ENCODE results near the gene XPR1.
"Not testable (repeated sequence)": the region's sequence is repeated elsewhere in the genome, so short reads cannot be mapped to it uniquely, and the experiment has no call there.

Gene XPR1

DNA sequence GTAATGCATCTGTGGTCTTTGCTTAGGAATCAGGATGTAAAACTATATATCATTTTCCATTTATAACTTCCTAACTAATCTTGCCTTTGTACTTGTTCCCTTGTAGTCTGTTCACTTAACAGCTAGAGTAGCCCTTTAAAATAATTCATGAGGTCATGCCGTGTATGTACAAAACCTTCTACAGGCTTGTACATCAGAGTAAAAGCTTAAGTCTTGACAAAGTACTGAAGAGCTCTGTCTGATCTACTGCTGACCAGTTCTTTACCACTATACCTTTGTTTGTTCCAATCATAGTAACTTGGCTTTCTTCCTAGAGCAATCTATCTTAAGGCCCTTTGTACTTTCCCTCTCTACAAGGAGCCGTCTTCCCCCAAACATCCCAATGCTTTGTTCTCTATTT is 190.1 kb downstream of the XPR1 start:
- Histone ChIP-seq H3K27me3 (ENCODE audit: control insufficient read depth, insufficient read depth, low read length) (no peaks in the 10 kb centered on the region), H3K36me3 (ENCODE audit: control insufficient read depth, low read depth, low read length) (no peaks in the 10 kb centered on the region)

DNA sequence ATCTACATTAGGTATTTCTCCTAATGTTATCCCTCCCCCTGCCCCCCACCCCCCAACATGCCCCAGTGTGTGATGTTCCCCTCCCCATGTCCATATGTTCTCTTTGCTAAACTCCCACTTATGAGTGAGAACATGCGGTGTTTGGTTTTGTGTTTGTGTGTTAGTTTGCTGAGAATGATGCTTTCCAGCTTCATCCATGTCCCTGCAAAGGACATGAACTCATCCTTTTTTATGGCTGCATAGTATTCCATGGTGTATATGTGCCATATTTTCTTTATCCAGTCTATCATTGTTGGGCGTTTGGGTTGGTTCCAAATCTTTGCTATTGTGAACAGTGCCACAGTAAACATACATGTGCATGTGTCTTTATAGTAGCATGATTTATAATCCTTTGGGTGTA is 199.7 kb downstream of the XPR1 start:
- H3K27me3 ChIP-seq (ENCODE audit: control insufficient read depth, insufficient read depth, low read length); H3K27ac ChIP-seq (ENCODE audit: low read length); H3K36me3 ChIP-seq (ENCODE audit: control insufficient read depth, low read depth, low read length); H3K4me3 ChIP-seq (ENCODE audit: low read length); H3K9me3 ChIP-seq (ENCODE audit: control insufficient read depth, low read depth, low read length); H3K9ac ChIP-seq (ENCODE audit: low read length): not testable (repeated sequence)
- peaks cover 11% of the 10 kb centered on the region for H3K4me1 ChIP-seq (ENCODE audit: control insufficient read depth, low read depth, low read length)

More for the DNA sequence above, 190.1 kb downstream of the XPR1 start:
- no peak overlapping the region for H3K4me3 ChIP-seq (ENCODE audit: low read length)
- no peaks in the 10 kb centered on the region for H3K4me1 ChIP-seq (ENCODE audit: control insufficient read depth, low read depth, low read length)
- no peak overlapping the region for H3K27ac ChIP-seq (ENCODE audit: low read length)
- peaks cover 5% of the 10 kb centered on the region for H3K9me3 ChIP-seq (ENCODE audit: control insufficient read depth, low read depth, low read length)
- no peak overlapping the region for H3K9ac ChIP-seq (ENCODE audit: low read length)

DNA sequence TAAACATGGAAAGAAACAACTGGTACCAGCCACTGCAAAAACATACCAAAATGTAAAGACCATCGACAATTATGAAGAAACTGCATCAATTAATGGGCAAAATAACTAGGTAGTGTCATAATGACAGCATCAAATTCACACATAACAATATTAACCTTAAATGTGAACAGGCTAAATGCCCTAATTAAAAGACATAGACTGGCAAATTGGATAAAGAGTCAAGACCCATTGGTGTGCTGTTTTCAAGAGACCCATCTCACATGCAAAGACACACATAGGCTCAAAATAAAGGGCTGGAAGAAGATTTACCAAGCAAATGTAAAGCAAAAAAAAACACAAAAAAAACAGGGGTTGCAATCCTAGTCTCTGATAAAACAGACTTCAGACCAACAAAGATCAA is 201.4 kb downstream of the XPR1 start:
- H3K4me3 ChIP-seq (ENCODE audit: low read length); H3K36me3 ChIP-seq (ENCODE audit: control insufficient read depth, low read depth, low read length); H3K27ac ChIP-seq (ENCODE audit: low read length); H3K9ac ChIP-seq (ENCODE audit: low read length); H3K27me3 ChIP-seq (ENCODE audit: control insufficient read depth, insufficient read depth, low read length); H3K9me3 ChIP-seq (ENCODE audit: control insufficient read depth, low read depth, low read length): not testable (repeated sequence)
- peaks cover 28% of the 10 kb centered on the region for H3K4me1 ChIP-seq (ENCODE audit: control insufficient read depth, low read depth, low read length)

DNA sequence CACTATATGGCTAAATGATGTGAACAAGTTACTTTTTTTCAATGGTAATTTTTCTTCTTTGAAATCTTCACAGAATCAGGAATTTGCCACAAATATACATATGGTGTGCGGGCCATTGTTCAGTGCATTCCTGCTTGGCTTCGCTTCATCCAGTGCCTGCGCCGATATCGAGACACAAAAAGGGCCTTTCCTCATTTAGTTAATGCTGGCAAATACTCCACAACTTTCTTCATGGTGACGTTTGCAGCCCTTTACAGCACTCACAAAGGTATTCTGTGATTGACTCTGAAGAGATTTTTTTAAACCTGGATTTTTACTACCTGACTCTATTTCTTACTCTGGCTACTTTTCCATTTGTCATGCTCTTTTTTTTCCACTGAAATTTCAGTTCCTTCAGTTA is 204.6 kb downstream of the XPR1 start:
- no peaks in the 10 kb centered on the region for H3K9me3 ChIP-seq (ENCODE audit: control insufficient read depth, low read depth, low read length)
- peak overlapping the region; percentile 20 for H3K4me3 ChIP-seq (ENCODE audit: low read length)
- H3K36me3 ChIP-seq (ENCODE audit: control insufficient read depth, low read depth, low read length): no peaks in the 10 kb centered on the region
- H3K9ac ChIP-seq (ENCODE audit: low read length): peak overlapping the region; percentile 39
- H3K4me1 ChIP-seq (ENCODE audit: control insufficient read depth, low read depth, low read length): peaks cover 33% of the 10 kb centered on the region
- peak overlapping the region; percentile 73 for H3K27ac ChIP-seq (ENCODE audit: low read length)
- H3K27me3 ChIP-seq (ENCODE audit: control insufficient read depth, insufficient read depth, low read length): no peaks in the 10 kb centered on the region

DNA sequence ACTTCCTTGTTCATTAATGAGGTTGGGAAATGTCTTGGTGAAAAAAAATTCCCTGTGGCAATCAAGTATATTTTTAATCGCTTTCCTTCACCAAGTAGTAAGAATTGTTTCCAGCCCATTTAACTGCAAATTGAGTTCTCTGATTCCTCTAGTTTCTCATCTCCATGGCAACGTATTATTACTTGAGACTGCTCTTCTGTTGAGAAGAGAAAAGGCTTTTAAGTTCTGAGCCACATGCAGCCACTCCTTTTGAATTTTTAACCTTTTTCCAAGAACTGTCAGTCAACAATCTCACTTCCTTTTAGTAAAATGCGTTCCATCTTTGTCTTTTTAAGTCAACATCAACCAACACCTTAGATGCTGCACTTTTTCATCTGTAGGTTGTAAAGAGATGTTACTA is 205.2 kb downstream of the XPR1 start:
- H3K36me3 ChIP-seq (ENCODE audit: control insufficient read depth, low read depth, low read length): no peaks in the 10 kb centered on the region
- peak overlapping the region; percentile 73 for H3K27ac ChIP-seq (ENCODE audit: low read length)
- H3K4me3 ChIP-seq (ENCODE audit: low read length): peak overlapping the region; percentile 20
- no peaks in the 10 kb centered on the region for H3K27me3 ChIP-seq (ENCODE audit: control insufficient read depth, insufficient read depth, low read length)
- H3K9ac ChIP-seq (ENCODE audit: low read length): peak overlapping the region; percentile 39
- H3K9me3 ChIP-seq (ENCODE audit: control insufficient read depth, low read depth, low read length): no peaks in the 10 kb centered on the region
- peaks cover 39% of the 10 kb centered on the region for H3K4me1 ChIP-seq (ENCODE audit: control insufficient read depth, low read depth, low read length)

DNA sequence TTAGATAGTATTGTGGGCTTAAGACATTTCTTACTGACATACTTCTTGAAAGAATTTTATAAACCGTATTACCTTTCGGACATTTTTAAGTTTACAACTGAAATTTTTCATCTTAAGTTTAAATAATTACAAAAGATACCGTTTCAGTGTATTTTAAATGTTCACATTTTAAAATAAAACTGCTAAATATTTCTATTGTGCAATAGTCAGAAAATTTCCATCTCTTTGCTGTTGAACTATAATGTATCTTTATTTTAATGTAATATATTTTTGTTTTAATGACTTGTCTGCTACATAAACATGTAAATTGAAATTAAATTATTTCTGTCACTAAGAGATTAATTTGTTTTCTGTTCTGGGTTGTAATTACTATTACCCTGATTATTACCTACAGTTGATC is 206.7 kb downstream of the XPR1 start:
- Histone ChIP-seq H3K27ac (ENCODE audit: low read length) (no peak overlapping the region), H3K4me3 (ENCODE audit: low read length) (no peak overlapping the region), H3K36me3 (ENCODE audit: control insufficient read depth, low read depth, low read length) (no peaks in the 10 kb centered on the region), H3K9ac (ENCODE audit: low read length) (no peak overlapping the region), H3K4me1 (ENCODE audit: control insufficient read depth, low read depth, low read length) (peaks cover 51% of the 10 kb centered on the region), H3K27me3 (ENCODE audit: control insufficient read depth, insufficient read depth, low read length) (no peaks in the 10 kb centered on the region), H3K9me3 (ENCODE audit: control insufficient read depth, low read depth, low read length) (no peaks in the 10 kb centered on the region)

DNA sequence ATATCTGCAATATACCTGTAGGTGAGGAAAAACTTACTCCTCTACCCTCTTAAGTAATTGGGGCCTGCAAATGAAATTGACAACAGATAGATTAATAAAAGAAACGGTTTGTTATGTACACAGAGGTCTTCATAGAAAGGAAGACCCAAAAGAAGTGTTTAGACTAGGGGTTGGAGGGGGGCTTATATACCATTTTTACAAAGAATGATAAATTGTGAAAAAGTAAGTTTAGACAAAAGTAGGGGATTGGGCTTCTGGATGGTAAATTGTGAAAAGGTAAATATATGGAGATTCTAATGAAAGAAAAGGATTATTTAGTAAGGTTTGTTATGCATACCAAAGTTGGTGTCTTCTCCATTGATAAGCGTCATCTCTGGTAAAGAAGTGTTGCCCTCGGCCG is 207.7 kb downstream of the XPR1 start:
- Histone ChIP-seq H3K27ac (ENCODE audit: low read length) (no peak overlapping the region), H3K4me1 (ENCODE audit: control insufficient read depth, low read depth, low read length) (peaks cover 51% of the 10 kb centered on the region), H3K9ac (ENCODE audit: low read length) (no peak overlapping the region), H3K9me3 (ENCODE audit: control insufficient read depth, low read depth, low read length) (no peaks in the 10 kb centered on the region), H3K36me3 (ENCODE audit: control insufficient read depth, low read depth, low read length) (no peaks in the 10 kb centered on the region), H3K27me3 (ENCODE audit: control insufficient read depth, insufficient read depth, low read length) (no peaks in the 10 kb centered on the region), H3K4me3 (ENCODE audit: low read length) (no peak overlapping the region)

DNA sequence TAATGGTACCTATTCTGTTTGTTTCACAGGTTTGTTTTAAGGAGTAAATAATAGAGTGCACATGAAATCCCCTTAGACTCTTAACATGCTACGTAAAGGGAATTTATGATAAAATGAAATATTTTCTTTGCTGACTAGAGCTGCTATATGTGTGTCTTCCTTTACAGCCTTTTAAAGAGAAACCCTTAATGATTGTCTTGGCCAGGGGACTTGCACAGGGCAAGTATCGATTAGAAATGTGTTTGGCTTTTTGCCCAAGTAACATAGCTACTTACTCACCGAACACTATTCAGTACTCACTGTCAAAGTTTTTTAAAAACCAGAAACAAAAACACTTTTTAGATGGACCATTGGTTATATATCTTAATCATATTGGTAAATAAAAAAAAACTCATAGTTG is 209.6 kb downstream of the XPR1 start:
- Histone ChIP-seq H3K27ac (ENCODE audit: low read length) (no peak overlapping the region), H3K4me1 (ENCODE audit: control insufficient read depth, low read depth, low read length) (peaks cover 41% of the 10 kb centered on the region)

DNA sequence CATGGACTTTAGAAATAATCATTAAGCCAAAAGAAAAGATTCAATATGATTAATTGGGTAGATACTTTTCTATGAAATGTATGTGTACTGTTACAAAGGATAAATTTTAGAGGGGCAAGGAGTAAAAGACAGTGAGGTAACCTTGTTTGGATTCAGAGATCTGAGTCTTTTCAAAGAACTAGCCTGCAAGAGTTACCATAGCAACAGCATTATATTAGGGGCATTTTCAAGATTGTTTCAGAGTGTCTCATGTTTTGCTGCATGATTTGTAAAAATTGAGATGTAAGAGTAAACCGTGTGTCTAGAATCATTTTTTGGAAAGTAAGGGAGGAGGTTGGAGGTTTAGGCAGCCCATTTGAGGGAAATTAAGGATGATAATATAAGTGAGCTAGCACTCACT is 210.2 kb downstream of the XPR1 start:
- H3K27ac ChIP-seq (ENCODE audit: low read length): no peak overlapping the region
- H3K4me3 ChIP-seq (ENCODE audit: low read length): no peak overlapping the region
- peaks cover 35% of the 10 kb centered on the region for H3K4me1 ChIP-seq (ENCODE audit: control insufficient read depth, low read depth, low read length)
- H3K9ac ChIP-seq (ENCODE audit: low read length): no peak overlapping the region
- H3K36me3 ChIP-seq (ENCODE audit: control insufficient read depth, low read depth, low read length): no peaks in the 10 kb centered on the region
- no peaks in the 10 kb centered on the region for H3K9me3 ChIP-seq (ENCODE audit: control insufficient read depth, low read depth, low read length)
- H3K27me3 ChIP-seq (ENCODE audit: control insufficient read depth, insufficient read depth, low read length): no peaks in the 10 kb centered on the region

More for the DNA sequence above, 209.6 kb downstream of the XPR1 start:
- no peaks in the 10 kb centered on the region for H3K27me3 ChIP-seq (ENCODE audit: control insufficient read depth, insufficient read depth, low read length)
- H3K9me3 ChIP-seq (ENCODE audit: control insufficient read depth, low read depth, low read length): no peaks in the 10 kb centered on the region
- no peaks in the 10 kb centered on the region for H3K36me3 ChIP-seq (ENCODE audit: control insufficient read depth, low read depth, low read length)
- no peak overlapping the region for H3K9ac ChIP-seq (ENCODE audit: low read length)
- no peak overlapping the region for H3K4me3 ChIP-seq (ENCODE audit: low read length)

DNA sequence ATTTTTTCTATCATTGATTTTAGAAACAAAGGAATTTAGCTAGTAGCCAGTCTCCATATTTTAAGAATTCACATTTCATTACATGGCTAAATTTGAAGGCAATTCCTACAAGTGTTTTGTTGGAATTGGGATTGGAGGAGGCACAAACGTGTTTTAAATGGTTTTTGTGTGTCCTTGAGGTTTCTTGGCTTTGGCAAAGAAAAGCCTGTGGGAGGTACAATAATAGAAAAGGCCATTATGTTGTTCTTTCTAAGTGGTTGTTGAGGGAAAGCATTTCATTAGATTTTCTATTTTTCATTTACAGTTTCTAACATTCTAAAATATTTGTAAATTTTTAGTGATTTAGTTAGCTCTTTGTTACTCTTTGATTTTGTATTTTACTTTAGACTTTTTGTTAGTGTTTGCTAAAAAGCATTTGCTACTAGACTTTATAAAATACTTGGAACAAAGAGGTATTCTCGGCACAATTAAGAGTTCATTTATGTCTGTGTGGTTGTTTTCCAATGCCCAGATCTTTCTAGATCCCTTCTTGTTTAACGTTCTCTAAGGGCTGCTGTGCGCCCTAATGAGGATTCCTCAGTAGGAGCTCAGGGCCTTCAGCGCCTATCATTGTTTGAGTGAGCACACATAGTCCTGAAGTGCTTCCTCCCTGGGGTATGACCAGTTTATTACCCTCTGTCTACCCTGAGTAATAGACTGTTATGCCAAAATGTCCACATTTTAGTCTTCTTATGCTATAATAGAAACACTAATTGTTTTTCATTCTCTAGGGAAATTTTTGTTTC is 210.9 kb downstream of the XPR1 start:
- Histone ChIP-seq H3K27me3 (ENCODE audit: control insufficient read depth, insufficient read depth, low read length) (no peaks in the 10 kb centered on the region), H3K4me1 (ENCODE audit: control insufficient read depth, low read depth, low read length) (peaks cover 28% of the 10 kb centered on the region), H3K9me3 (ENCODE audit: control insufficient read depth, low read depth, low read length) (no peaks in the 10 kb centered on the region), H3K27ac (ENCODE audit: low read length) (no peak overlapping the region), H3K4me3 (ENCODE audit: low read length) (no peak overlapping the region), H3K9ac (ENCODE audit: low read length) (no peak overlapping the region), H3K36me3 (ENCODE audit: control insufficient read depth, low read depth, low read length) (no peaks in the 10 kb centered on the region)

DNA sequence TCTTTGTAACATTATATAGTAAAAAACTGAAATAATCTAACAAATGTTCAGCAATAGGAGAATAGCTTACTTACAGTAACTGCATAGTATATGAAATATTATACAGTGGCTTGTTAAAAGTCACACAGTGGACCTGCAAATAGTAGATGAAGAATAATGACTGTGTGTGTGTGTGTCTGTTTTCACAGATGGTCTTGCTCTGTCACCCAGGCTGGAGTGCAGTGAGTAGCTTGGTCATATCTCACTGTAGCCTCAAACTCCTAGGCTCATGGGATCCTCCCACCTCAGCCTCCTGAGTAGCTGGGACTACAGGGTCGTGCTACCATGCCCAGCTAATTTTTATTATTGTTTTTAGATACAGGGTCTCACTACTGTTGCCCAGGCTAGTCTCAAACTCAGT is 213.5 kb downstream of the XPR1 start:
- H3K36me3 ChIP-seq (ENCODE audit: control insufficient read depth, low read depth, low read length): no peaks in the 10 kb centered on the region
- no peaks in the 10 kb centered on the region for H3K27me3 ChIP-seq (ENCODE audit: control insufficient read depth, insufficient read depth, low read length)
- H3K4me1 ChIP-seq (ENCODE audit: control insufficient read depth, low read depth, low read length): peaks cover 22% of the 10 kb centered on the region
- no peak overlapping the region for H3K27ac ChIP-seq (ENCODE audit: low read length)
- no peak overlapping the region for H3K4me3 ChIP-seq (ENCODE audit: low read length)
- no peak overlapping the region for H3K9ac ChIP-seq (ENCODE audit: low read length)
- H3K9me3 ChIP-seq (ENCODE audit: control insufficient read depth, low read depth, low read length): no peaks in the 10 kb centered on the region

DNA sequence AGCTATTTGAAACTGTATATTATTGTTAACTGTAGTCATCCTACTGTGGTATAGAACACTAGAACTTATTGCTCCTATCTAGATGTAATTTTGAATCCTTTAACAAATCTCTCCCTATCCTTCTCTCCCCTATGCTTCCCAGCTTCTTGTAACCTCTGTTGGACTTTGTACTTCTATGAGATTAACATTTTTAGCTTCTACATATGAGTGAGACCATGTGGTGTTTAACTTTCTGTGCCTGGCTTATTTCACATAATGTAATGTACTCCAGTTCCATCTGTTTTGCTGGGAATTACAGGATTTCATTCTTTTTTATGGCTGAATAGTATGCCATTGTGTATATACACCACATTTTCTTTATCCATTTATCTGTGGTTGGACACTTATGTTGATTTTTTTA is 216.4 kb downstream of the XPR1 start:
- Histone ChIP-seq H3K27me3 (ENCODE audit: control insufficient read depth, insufficient read depth, low read length) (no peaks in the 10 kb centered on the region), H3K4me1 (ENCODE audit: control insufficient read depth, low read depth, low read length) (peaks cover 1% of the 10 kb centered on the region), H3K36me3 (ENCODE audit: control insufficient read depth, low read depth, low read length) (no peaks in the 10 kb centered on the region), H3K9me3 (ENCODE audit: control insufficient read depth, low read depth, low read length) (no peaks in the 10 kb centered on the region), H3K4me3 (ENCODE audit: low read length) (no peak overlapping the region), H3K27ac (ENCODE audit: low read length) (no peak overlapping the region), H3K9ac (ENCODE audit: low read length) (no peak overlapping the region)
